ENCODE results near the gene RNF114.

GRCh38 chr20:49942942-49943341, 6.7 kb downstream of the RNF114 start:
- TF ChIP-seq CTCF (IDR thresholded peaks at IDR 0.05 in 2 of 3, conservative IDR thresholded peaks at IDR 0.05 in 1 of 3; ENCODE audit: control insufficient read depth in 2 of 3, extremely low read depth in 1 of 3, insufficient read depth in 1 of 3, low read depth in 3 of 3, low read length in 3 of 3) (no peak), ATF3 (IDR thresholded peaks at IDR 0.05; ENCODE audit: borderline replicate concordance, extremely low read depth, low read depth, low read length) (no peak), EP300 (IDR thresholded peaks at IDR 0.05; ENCODE audit: borderline replicate concordance in 1 of 2, control insufficient read depth in 1 of 2, low read depth in 2 of 2, low read length in 2 of 2) (no peak), TCF7 (IDR thresholded peaks at IDR 0.05; ENCODE audit: borderline replicate concordance) (no peak)

Measured in GM12878 (cell line).